ENCODE measurements around the gene SASH1. TPM values are rescaled to one million over a fixed set of nuclear protein-coding genes. Genes with fewer than 3 reads are reported as not detected.

The SASH1 gene
- total RNA-seq, 2 donors from 2014 or later = 14.9 to 16.4 TPM

- no peaks in the 10 kb centered on the region for H3K27me3 ChIP-seq
- no peak overlapping the region for H3K27ac ChIP-seq
- H3K9me3 ChIP-seq = no peaks in the 10 kb centered on the region
- H3K4me1 ChIP-seq = no peaks in the 10 kb centered on the region
- H3K36me3 ChIP-seq = no peaks in the 10 kb centered on the region
- no peak overlapping the region for H3K4me3 ChIP-seq
- intact Hi-C loops (cut with DNase I) = no loop called here
- H3K9ac ChIP-seq (ENCODE audit: low read depth in 2 of 2, low read length in 2 of 2) = no peak overlapping the region
- TF ChIP-seq, protein P1, sequence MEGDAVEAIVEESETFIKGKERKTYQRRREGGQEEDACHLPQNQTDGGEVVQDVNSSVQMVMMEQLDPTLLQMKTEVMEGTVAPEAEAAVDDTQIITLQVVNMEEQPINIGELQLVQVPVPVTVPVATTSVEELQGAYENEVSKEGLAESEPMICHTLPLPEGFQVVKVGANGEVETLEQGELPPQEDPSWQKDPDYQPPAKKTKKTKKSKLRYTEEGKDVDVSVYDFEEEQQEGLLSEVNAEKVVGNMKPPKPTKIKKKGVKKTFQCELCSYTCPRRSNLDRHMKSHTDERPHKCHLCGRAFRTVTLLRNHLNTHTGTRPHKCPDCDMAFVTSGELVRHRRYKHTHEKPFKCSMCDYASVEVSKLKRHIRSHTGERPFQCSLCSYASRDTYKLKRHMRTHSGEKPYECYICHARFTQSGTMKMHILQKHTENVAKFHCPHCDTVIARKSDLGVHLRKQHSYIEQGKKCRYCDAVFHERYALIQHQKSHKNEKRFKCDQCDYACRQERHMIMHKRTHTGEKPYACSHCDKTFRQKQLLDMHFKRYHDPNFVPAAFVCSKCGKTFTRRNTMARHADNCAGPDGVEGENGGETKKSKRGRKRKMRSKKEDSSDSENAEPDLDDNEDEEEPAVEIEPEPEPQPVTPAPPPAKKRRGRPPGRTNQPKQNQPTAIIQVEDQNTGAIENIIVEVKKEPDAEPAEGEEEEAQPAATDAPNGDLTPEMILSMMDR (IDR thresholded peaks at IDR 0.05) = no peak
- no peak for DNase-seq
Measured at GRCh38 chr6:148591656-148592055, 249.0 kb downstream of the SASH1 start.

- no peaks in the 10 kb centered on the region for H3K27me3 ChIP-seq
- no peaks in the 10 kb centered on the region for H3K36me3 ChIP-seq
- H3K27ac ChIP-seq = no peak overlapping the region
- no peak for DNase-seq
- intact Hi-C loops (cut with DNase I) = no loop called here
- H3K4me1 ChIP-seq = no peaks in the 10 kb centered on the region
- no peaks in the 10 kb centered on the region for H3K9me3 ChIP-seq
- TF ChIP-seq, protein P1 (IDR thresholded peaks at IDR 0.05) = no peak
- H3K9ac ChIP-seq (ENCODE audit: low read depth in 2 of 2, low read length in 2 of 2) = no peak overlapping the region
- no peak overlapping the region for H3K4me3 ChIP-seq
Measured at GRCh38 chr6:148593130-148593812, 250.6 kb downstream of the SASH1 start.

DNA sequence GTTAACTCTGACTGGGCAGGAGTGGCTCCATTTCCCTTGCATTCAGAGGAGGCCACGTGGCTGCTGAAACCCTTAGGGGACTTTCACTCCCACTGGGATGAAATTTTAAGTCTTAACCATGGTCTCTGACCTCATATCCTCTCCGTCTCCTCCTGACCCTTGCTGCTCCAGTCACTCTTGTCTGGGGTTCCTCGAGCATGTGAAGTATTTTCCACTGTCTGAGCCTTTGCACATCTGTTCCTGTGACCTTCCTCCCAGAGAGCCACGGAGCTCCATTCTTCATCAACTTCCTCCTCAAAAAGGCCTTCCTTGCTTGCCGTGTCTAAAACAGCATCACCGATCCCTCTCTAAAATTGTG, 251.2 kb downstream of the SASH1 start:
- intact Hi-C loops (cut with DNase I) = no loop called here
- H3K9ac ChIP-seq (ENCODE audit: low read depth in 2 of 2, low read length in 2 of 2) = no peak overlapping the region
- no peaks in the 10 kb centered on the region for H3K9me3 ChIP-seq
- TF ChIP-seq, protein P1 (IDR thresholded peaks at IDR 0.05) = no peak
- H3K36me3 ChIP-seq = no peaks in the 10 kb centered on the region
- DNase-seq = no peak
- no peak overlapping the region for H3K27ac ChIP-seq
- no peak overlapping the region for H3K4me3 ChIP-seq
- H3K27me3 ChIP-seq = no peaks in the 10 kb centered on the region
- H3K4me1 ChIP-seq = no peaks in the 10 kb centered on the region

- Histone ChIP-seq H3K27ac (no peak overlapping the region), H3K4me3 (no peak overlapping the region), H3K4me1 (no peaks in the 10 kb centered on the region), H3K27me3 (no peaks in the 10 kb centered on the region), H3K36me3 (no peaks in the 10 kb centered on the region), H3K9me3 (no peaks in the 10 kb centered on the region), H3K9ac (ENCODE audit: low read depth in 2 of 2, low read length in 2 of 2) (no peak overlapping the region)
- TF ChIP-seq, protein P1 (IDR thresholded peaks at IDR 0.05) = no peak
- no peak for DNase-seq
- intact Hi-C loops (cut with DNase I) = no loop called here
Measured at GRCh38 chr6:148595550-148595949, 252.9 kb downstream of the SASH1 start.

GRCh38 chr6:148596891-148597455, 254.3 kb downstream of the SASH1 start:
- Histone ChIP-seq H3K4me3 (no peak overlapping the region), H3K27me3 (no peaks in the 10 kb centered on the region), H3K36me3 (no peaks in the 10 kb centered on the region), H3K27ac (no peak overlapping the region), H3K4me1 (no peaks in the 10 kb centered on the region), H3K9ac (ENCODE audit: low read depth in 2 of 2, low read length in 2 of 2) (no peak overlapping the region), H3K9me3 (no peaks in the 10 kb centered on the region)
- no peak for DNase-seq
- TF ChIP-seq, protein P1 (IDR thresholded peaks at IDR 0.05) = no peak
- intact Hi-C loops (cut with DNase I) = no loop called here
